HG03439 (cell line): Measurements from ENCODE around the gene ATG10.

Source experiments
- ATAC-seq: cut with Tn5 transposase; IDR thresholded peaks from one replicate; pipeline ENCODE4 v1.9.1; 2021; ENCODE audit warnings: mild to moderate bottlenecking, moderate library complexity; ENCODE audit not compliant: unreplicated experiment

Gene ATG10

GRCh38 chr5:82301190-82301589 is 329.4 kb downstream of the ATG10 start:
- ATAC-seq, result no peak
